ENCODE results near the gene CLTC. TPM values are rescaled to one million over a fixed set of nuclear protein-coding genes. Genes with fewer than 3 reads are reported as not detected.

CLTC gene
- total RNA-seq, 1 experiment from 2014 or later = 101 TPM

GRCh38 chr17:59723607-59724006 is 103.9 kb downstream of the CLTC start:
- no peak for DNase-seq (ENCODE audit: low read depth)

- no peak for DNase-seq (ENCODE audit: low read depth)
These were observed 106.0 kb downstream of the CLTC start for GRCh38 chr17:59725691-59726090.

GRCh38 chr17:59727817-59728533 is 108.3 kb downstream of the CLTC start:
- no peak for DNase-seq (ENCODE audit: low read depth)

DNA sequence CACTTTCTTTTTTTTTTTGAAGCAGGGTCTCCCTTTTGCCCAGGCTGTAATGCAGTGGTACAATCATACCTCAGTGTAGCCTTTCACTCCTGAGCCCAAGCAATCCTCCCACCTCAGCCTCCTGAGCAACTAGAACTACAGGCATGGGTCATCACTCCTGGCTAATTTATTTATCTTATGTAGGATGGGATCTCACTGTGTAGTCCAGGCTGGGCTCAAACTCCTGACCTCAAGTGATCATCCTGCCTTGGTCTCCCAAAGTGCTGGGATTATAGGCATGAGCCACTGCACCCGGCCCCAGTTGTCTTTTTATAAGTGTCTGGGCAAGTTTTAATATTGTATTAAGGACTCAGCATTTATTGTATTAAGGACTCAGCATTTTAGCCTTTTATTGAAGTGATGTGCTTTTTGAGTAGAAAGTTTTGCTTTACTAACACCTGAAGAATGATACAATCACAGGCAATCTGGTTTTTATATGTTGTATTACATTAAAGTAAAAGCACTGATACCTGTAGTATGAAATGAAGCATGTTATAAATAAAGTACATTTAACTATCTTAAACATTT is 110.7 kb downstream of the CLTC start:
- no peak for DNase-seq (ENCODE audit: low read depth)

DNA sequence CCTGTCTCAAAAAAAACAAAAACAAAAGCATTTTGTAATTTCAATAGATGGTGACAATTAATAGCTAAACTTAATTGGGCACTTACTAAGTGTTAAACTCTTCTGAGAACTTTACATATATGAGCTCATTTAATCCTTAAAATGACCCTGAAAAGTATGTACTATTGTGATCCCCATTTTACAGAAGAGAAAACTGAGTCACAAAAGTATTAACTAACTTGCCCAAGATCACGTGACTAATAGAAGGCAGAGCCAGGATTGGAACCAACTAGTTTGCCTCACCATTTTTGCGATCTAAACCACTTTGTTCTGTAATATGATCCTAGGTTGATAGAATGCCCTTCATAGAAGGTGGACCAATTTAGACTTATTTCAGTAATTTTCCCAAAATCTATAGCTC is 114.0 kb downstream of the CLTC start:
- DNase-seq (ENCODE audit: low read depth) = no peak

DNA sequence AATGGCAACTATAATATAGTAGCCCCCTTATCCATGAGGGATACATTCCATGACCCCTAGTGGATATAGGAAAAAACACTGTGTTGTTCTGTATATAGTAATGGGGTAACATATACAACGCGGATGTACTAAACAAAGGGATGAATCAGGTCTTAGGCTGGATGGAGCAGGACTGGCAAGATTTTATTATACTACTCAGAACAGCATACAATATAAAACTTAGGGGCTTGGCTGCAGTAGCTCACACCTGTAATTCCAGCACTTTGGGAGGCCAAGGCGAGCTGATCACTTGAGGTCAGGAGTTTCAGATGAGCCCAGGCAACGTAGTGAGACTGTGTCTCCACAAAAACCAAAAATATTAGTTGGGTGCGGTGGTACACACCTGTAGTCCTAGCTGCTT is 114.5 kb downstream of the CLTC start:
- DNase-seq (ENCODE audit: low read depth) = no peak

DNA sequence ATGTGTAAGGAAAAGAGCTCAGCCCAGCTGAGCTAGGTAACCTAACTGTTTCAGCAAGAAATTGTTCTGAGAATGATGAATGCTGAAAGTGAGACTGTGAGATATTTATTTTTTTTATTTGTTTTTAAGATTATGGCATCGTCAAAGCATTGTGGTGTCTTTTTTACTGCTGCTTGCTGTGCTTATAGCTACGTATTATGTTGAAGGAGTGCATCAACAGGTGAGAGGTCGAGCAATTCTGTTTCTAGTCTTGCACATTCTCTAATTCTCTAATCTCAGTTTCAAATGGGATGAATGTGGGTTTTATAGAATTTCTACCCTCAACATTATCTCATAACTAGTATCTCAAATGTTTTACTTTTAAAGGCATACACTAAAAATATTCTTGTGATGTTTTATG is 117.6 kb downstream of the CLTC start:
- no peak for DNase-seq (ENCODE audit: low read depth)

- DNase-seq (ENCODE audit: low read depth) = no peak
These were observed 124.1 kb downstream of the CLTC start for GRCh38 chr17:59743842-59744241.

- no peak for DNase-seq (ENCODE audit: low read depth)
These were observed 125.3 kb downstream of the CLTC start for GRCh38 chr17:59745040-59745439.

Other genes starting within 250 kb of the CLTC start
- gene DHX40, start 54.3 kb upstream of the CLTC start, total RNA-seq (2014; rRNA removed; shearing (Covaris generic)) = 21.2 and 24.3 TPM in 2 replicates
- gene PTRH2, start 87.5 kb downstream of the CLTC start, total RNA-seq (2014; rRNA removed; shearing (Covaris generic)) = 31.1 and 41.2 TPM in 2 replicates
- 67.1 and 69.3 TPM in 2 replicates for gene VMP1, start 87.8 kb downstream of the CLTC start, total RNA-seq (2014; rRNA removed; shearing (Covaris generic))

Measured in HT1080 (cell line).